Fibroblast of peridontal ligament (primary cell): ENCODE results near the gene NDNF.

ENCODE experiments used
- DNase-seq: peaks from one replicate; pipeline ENCODE4 v3.0.0-alpha.2; 2010; ENCODE audit errors: extremely low read depth

Gene NDNF

GRCh38 chr4:121070696-121071639 is 1.4 kb downstream of the NDNF start:
- peak; percentile 47 for DNase-seq

- no peak for DNase-seq
Observed at GRCh38 chr4:121070274-121070673, 2.1 kb downstream of the NDNF start.

- no peak for DNase-seq
Observed at GRCh38 chr4:121069430-121069829, 2.9 kb downstream of the NDNF start.

GRCh38 chr4:121064482-121064881 is 7.9 kb downstream of the NDNF start:
- DNase-seq, result no peak

DNA sequence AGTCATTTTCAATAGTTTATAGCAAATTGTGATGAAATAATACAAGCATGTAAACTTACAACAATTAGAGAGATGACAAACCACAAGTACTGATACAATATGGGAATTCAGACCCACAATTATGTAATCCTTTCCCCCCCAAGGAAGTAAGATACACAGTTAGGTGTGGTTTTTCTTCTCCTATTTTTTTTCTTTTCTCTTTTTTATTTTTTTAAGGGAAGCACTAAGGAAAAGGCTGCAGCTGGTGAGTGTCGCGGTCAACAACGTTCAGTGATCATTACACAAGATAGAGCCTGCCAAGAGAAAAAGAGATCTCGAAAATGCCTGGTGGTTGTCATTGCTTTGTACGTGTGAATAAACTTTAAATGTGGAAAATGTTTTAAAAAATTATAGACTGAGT is 9.8 kb downstream of the NDNF start:
- peak; percentile 58 for DNase-seq

DNA sequence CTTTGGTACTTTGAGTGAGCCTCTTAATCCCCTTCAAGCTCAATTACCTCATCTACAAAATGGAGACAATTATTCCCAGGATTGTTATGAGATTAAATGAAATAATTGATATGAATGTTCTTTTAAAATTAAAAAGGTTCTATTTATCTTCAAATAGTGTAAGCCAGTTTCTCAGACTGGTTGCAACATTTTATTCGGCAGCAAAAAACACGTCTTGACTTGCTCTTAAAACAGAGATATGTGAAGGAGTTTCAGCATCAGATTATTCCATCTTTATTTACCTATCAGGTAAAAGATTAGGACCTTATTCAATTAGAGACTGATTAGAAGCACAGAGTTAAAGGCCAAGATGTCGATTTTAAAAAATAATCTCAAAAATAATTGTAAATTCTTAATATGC is 10.5 kb downstream of the NDNF start:
- no peak for DNase-seq

DNA sequence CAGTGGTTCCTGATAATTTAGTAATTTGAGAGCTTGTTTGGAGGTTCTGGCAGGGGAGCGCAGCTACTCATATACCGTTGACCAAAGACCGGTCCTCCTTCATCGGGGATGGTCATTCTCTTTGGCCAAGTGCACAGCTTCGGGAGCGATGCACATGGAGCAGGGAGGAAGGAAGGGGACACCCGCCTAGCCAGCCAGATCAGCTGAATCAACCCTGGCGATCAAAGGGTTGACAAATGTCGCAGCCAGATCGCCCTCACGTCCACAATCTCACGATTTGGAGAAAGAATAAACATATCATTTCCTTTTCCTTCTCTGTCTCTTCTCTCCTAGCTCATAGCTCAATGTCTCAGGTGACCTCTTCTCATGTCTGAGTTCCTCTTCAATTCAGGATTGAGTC is 11.1 kb downstream of the NDNF start:
- DNase-seq, result no peak

DNA sequence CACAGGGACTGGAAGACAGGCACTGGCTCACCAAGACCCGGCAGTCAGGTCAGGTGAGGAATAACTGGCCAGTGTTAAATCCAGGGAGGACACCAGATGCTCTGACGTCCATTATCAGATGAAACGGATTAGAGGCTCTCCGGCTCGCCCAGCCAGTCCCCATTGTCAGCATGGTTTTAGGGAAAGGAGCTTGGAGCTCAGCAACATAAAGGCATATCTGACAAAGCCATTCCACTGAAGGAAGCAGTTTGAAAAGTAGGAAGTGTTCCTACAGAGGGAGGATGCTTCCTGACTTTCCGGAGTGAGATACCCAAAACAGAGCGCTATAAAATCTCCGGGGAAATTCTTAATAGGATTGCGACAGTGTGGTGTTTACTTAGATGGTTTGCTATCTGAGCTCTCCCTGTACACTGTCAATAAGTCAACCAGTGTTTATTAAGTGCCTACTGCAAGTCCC is 14.8 kb downstream of the NDNF start:
- DNase-seq, result no peak

GRCh38 chr4:121056066-121056465 is 16.3 kb downstream of the NDNF start:
- DNase-seq, result no peak

- DNase-seq, result no peak
Observed at GRCh38 chr4:121054373-121054772, 18.0 kb downstream of the NDNF start.

- DNase-seq, result no peak
Observed at GRCh38 chr4:121053601-121054143, 18.7 kb downstream of the NDNF start.

GRCh38 chr4:121050300-121050699 is 22.0 kb downstream of the NDNF start:
- DNase-seq, result peak; percentile 71

DNA sequence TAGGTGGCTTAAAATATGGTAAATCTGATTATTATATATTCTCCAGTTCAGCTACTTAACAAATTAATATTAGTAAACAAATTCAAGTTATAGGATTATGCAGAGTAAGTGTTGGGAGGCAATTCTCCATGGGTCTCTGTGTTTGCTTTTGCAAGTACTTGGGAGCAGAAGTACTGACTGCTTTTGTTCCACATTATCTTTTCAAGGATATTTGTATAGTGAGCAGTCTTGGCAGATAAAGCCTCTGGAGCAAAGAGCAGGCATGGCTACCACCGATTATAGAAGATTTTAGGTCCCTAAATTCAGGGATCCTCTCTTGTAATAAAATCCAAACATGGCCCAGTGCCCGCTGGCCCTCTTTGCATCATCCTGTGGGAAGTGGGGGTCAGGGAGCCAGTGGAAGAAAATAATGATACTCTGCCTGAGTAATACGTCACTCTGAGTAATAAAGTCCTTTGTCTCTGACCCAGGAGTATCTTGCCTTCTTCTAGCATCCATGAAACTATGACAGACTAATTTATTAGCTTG is 23.2 kb downstream of the NDNF start:
- no peak for DNase-seq

GRCh38 chr4:121048165-121048564 is 24.2 kb downstream of the NDNF start:
- no peak for DNase-seq

- no peak for DNase-seq
Observed at GRCh38 chr4:121041307-121042090, 30.8 kb downstream of the NDNF start.

- DNase-seq, result peak; percentile 85
Observed at GRCh38 chr4:121034017-121034416, 38.3 kb downstream of the NDNF start.

DNA sequence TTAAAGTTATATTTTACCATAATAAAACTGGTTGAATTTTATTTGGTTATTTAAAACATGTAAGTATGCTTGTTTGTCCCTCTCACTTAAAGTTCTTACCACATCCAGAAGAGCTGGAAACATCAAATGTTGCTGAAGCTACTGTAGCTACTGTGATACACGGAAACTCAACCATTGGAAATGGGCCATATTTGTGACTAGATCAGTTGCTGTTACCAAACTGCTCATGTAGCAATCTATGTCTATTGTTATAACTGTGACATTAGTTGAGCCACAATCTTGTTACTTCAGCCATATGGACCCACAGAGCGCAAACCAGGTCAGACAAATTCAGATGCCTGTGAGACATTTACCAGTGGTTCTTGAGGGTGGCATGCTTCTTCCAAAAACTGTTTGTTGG is 41.6 kb downstream of the NDNF start:
- DNase-seq, result no peak

GRCh38 chr4:121030131-121030530 is 42.2 kb downstream of the NDNF start:
- peak; percentile 66 for DNase-seq

DNA sequence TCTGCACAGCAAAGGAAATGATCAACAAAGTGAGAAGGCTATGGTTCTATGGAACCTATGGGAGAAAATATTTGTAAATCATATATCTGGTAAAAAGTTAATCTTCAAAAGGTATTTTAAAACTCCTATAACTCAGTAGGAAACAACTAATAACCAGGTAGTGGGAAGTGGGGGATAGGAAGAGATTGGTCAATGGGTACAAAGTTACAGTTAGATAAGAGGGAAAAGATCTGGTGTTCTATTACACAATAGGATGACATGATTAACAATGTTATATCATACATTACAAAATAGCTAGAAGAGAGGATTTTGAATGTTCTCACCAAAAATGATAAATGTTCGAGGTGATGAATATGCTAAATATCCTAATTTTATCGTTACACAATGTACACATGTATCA is 46.3 kb downstream of the NDNF start:
- no peak for DNase-seq

DNA sequence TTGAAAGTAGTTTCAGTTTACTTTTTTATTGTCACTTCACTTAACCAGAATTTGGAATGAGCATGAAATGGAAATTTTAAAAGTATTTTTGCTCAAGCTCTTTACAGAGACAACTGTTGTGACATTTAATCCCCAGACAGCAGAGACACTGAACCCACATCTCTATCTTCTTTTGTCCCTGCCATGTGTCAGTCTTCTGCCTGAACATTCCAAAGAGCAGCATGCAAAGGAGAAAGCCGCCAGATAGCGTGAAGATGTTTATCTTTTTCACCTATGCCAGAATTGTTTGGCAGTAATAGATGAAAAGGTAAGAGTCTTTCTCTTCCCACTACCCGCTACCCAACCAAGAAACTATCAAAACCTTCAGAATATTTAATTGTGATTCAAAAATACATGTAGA is 46.8 kb downstream of the NDNF start:
- no peak for DNase-seq

DNA sequence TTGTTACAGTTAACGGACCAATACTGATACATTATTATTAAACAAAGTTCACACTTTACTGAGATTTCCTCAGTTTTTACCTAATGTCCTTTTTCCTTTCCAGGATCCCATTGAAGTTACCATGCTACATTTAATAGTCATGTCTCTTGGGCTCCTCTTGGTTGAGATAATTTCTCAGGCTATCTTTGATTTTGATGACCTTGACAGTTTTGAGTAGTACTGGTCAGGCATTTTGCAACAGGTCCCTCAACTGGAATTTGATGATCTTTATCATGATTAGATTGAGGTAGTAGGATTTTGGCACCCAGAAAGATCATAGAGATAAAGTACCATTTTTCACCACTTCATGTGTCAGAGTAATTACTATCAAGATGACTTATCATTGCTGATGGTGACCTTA is 53.8 kb downstream of the NDNF start:
- no peak for DNase-seq

DNA sequence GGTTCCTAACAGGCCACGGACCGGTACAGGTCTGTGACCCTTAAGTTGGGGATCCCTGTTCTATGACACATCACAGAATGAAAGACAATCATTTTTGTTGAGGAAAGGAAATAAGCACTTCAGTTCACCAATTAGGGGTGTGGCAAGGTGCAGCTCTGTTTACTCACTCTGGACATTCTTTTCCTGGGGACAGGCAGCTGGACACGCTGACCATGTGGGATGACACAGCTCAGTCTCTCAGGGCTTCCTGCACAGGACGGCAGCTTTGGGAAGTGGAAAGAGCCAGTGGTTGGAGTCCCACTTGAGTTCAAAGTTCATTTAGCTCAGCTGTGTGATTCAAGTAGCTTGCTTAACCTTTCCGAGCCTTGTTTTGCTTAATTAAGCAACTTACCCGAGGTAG is 55.7 kb downstream of the NDNF start:
- DNase-seq, result no peak
